LNCaP clone FGC (cell line): ENCODE results near the gene DNAJB13.

ENCODE experiments used
- DNase-seq: peaks from one replicate; pipeline ENCODE4 v3.0.0-alpha.2; 2011; ENCODE audit warnings: low read depth
- H3K4me3 ChIP-seq: 2 replicates; pipeline ENCODE4 v1.5.1; 2011; ENCODE audit warnings: mild to moderate bottlenecking, low read depth, low read length, control low read depth
- CTCF ChIP-seq: IDR thresholded peaks from 2 replicates; pipeline ENCODE4 v1.5.1; 2012; ENCODE audit warnings: mild to moderate bottlenecking; ENCODE audit not compliant: control insufficient read depth, insufficient read depth; ENCODE audit errors: extremely low read depth

DNAJB13 gene

GRCh38 chr11:73998846-73999575 is 48.2 kb downstream of the DNAJB13 start:
- TF ChIP-seq CTCF, result no peak
- H3K4me3 ChIP-seq, result no peak overlapping the region
- no peak for DNase-seq

- no peak for TF ChIP-seq CTCF
- no peak overlapping the region for H3K4me3 ChIP-seq
- DNase-seq, result peak; percentile 18
These were observed 48.9 kb downstream of the DNAJB13 start for GRCh38 chr11:73999581-74000306.

GRCh38 chr11:74000307-74001133 is 49.7 kb downstream of the DNAJB13 start:
- TF ChIP-seq CTCF, result no peak
- no peak for DNase-seq
- H3K4me3 ChIP-seq, result no peak overlapping the region

GRCh38 chr11:74001822-74002286 is 51.0 kb downstream of the DNAJB13 start:
- DNase-seq, result no peak
- TF ChIP-seq CTCF, result no peak

GRCh38 chr11:74002832-74003231 is 52.0 kb downstream of the DNAJB13 start:
- TF ChIP-seq CTCF, result no peak

More at GRCh38 chr11:74001822-74002286, 51.0 kb downstream of the DNAJB13 start:
- no peak overlapping the region for H3K4me3 ChIP-seq

GRCh38 chr11:74004046-74004695 is 53.3 kb downstream of the DNAJB13 start:
- no peak for TF ChIP-seq CTCF
- H3K4me3 ChIP-seq, result no peak overlapping the region
- DNase-seq, result no peak

More at GRCh38 chr11:74002832-74003231, 52.0 kb downstream of the DNAJB13 start:
- no peak overlapping the region for H3K4me3 ChIP-seq
- no peak for DNase-seq
